ENCODE results near the gene SLC8A3.

The SLC8A3 gene

GRCh38 chr14:70137788-70138187 lies 51.0 kb downstream of the SLC8A3 start:
- Histone ChIP-seq H2AFZ (ENCODE audit: low read length) (no peak overlapping the region), H3K4me3 (ENCODE audit: low read length, poor library complexity, severe bottlenecking) (no peak overlapping the region), H3K36me3 (ENCODE audit: insufficient read depth, low read length) (no peaks in the 10 kb centered on the region), H3K9me2 (replicated peaks; ENCODE audit: low read depth, low read length) (no peaks in the 10 kb centered on the region), H4K20me1 (ENCODE audit: insufficient read depth, low read length, poor library complexity, severe bottlenecking) (no peaks in the 10 kb centered on the region), H3F3A (ENCODE audit: low read depth) (no peaks in the 10 kb centered on the region), H3K9ac (ENCODE audit: low read depth, low read length, poor library complexity, severe bottlenecking) (no peak overlapping the region), H3K27me3 (ENCODE audit: insufficient read depth, low read length, poor library complexity, severe bottlenecking) (no peaks in the 10 kb centered on the region), H3K4me1 (ENCODE audit: insufficient read depth, low read length, poor library complexity, severe bottlenecking) (peaks cover 31% of the 10 kb centered on the region), H3K9me3 (ENCODE audit: insufficient read depth, low read depth, low read length) (no peaks in the 10 kb centered on the region), H3K79me2 (ENCODE audit: insufficient read depth, low read length) (no peaks in the 10 kb centered on the region), H3K4me2 (ENCODE audit: low read depth, low read length, poor library complexity, severe bottlenecking) (no peak overlapping the region)
- no peak for TF ChIP-seq EZH2phosphoT487 (IDR thresholded peaks at IDR 0.05; ENCODE audit: borderline replicate concordance)
- TF ChIP-seq, protein P1, sequence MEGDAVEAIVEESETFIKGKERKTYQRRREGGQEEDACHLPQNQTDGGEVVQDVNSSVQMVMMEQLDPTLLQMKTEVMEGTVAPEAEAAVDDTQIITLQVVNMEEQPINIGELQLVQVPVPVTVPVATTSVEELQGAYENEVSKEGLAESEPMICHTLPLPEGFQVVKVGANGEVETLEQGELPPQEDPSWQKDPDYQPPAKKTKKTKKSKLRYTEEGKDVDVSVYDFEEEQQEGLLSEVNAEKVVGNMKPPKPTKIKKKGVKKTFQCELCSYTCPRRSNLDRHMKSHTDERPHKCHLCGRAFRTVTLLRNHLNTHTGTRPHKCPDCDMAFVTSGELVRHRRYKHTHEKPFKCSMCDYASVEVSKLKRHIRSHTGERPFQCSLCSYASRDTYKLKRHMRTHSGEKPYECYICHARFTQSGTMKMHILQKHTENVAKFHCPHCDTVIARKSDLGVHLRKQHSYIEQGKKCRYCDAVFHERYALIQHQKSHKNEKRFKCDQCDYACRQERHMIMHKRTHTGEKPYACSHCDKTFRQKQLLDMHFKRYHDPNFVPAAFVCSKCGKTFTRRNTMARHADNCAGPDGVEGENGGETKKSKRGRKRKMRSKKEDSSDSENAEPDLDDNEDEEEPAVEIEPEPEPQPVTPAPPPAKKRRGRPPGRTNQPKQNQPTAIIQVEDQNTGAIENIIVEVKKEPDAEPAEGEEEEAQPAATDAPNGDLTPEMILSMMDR (conservative IDR thresholded peaks at IDR 0.05; ENCODE audit: low read length) = no peak

- H2AFZ ChIP-seq (ENCODE audit: low read length) = no peak overlapping the region
- no peaks in the 10 kb centered on the region for H4K20me1 ChIP-seq (ENCODE audit: insufficient read depth, low read length, poor library complexity, severe bottlenecking)
- no peak overlapping the region for H3K4me3 ChIP-seq (ENCODE audit: low read length, poor library complexity, severe bottlenecking)
- H3K4me2 ChIP-seq (ENCODE audit: low read depth, low read length, poor library complexity, severe bottlenecking) = no peak overlapping the region
- no peaks in the 10 kb centered on the region for H3K79me2 ChIP-seq (ENCODE audit: insufficient read depth, low read length)
- H3K9me3 ChIP-seq (ENCODE audit: insufficient read depth, low read depth, low read length) = no peaks in the 10 kb centered on the region
- no peaks in the 10 kb centered on the region for H3K27me3 ChIP-seq (ENCODE audit: insufficient read depth, low read length, poor library complexity, severe bottlenecking)
- TF ChIP-seq, protein P1 (conservative IDR thresholded peaks at IDR 0.05; ENCODE audit: low read length) = no peak
- peaks cover 4% of the 10 kb centered on the region for H3K4me1 ChIP-seq (ENCODE audit: insufficient read depth, low read length, poor library complexity, severe bottlenecking)
- H3K36me3 ChIP-seq (ENCODE audit: insufficient read depth, low read length) = no peaks in the 10 kb centered on the region
- no peaks in the 10 kb centered on the region for H3K9me2 ChIP-seq (replicated peaks; ENCODE audit: low read depth, low read length)
- no peak overlapping the region for H3K9ac ChIP-seq (ENCODE audit: low read depth, low read length, poor library complexity, severe bottlenecking)
- no peaks in the 10 kb centered on the region for H3F3A ChIP-seq (ENCODE audit: low read depth)
Measured at GRCh38 chr14:70133461-70133860, 55.3 kb downstream of the SLC8A3 start.

DNA sequence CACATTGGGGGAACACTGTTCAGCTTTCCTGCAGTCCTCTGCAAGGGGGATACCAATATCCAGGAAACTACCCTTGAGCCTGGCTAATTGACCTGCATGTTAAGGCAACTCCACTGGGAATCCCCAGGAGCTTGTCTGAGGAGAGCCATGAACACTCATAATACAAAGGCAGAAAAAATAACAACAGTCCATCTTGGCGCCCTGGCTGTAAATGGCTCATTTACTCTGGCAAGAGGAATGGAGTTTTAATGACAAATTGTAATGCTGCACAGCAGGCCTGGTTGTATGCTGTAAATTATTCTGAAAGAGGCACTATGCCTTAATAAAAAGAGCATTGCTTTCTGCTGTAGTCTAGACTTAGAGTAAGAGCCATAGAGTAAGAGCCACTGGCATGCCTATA lies 58.3 kb downstream of the SLC8A3 start:
- Histone ChIP-seq H3K27me3 (ENCODE audit: insufficient read depth, low read length, poor library complexity, severe bottlenecking) (no peaks in the 10 kb centered on the region), H4K20me1 (ENCODE audit: insufficient read depth, low read length, poor library complexity, severe bottlenecking) (no peaks in the 10 kb centered on the region), H3K4me2 (ENCODE audit: low read depth, low read length, poor library complexity, severe bottlenecking) (no peak overlapping the region), H3K9me2 (replicated peaks; ENCODE audit: low read depth, low read length) (no peaks in the 10 kb centered on the region), H3K4me1 (ENCODE audit: insufficient read depth, low read length, poor library complexity, severe bottlenecking) (peaks cover 4% of the 10 kb centered on the region), H3K79me2 (ENCODE audit: insufficient read depth, low read length) (no peaks in the 10 kb centered on the region), H3K9ac (ENCODE audit: low read depth, low read length, poor library complexity, severe bottlenecking) (no peak overlapping the region), H2AFZ (ENCODE audit: low read length) (no peak overlapping the region), H3K9me3 (ENCODE audit: insufficient read depth, low read depth, low read length) (no peaks in the 10 kb centered on the region), H3K4me3 (ENCODE audit: low read length, poor library complexity, severe bottlenecking) (no peak overlapping the region), H3K36me3 (ENCODE audit: insufficient read depth, low read length) (no peaks in the 10 kb centered on the region), H3F3A (ENCODE audit: low read depth) (no peaks in the 10 kb centered on the region)
- TF ChIP-seq, protein P1 (conservative IDR thresholded peaks at IDR 0.05; ENCODE audit: low read length) = no peak
- no peak for TF ChIP-seq EZH2phosphoT487 (IDR thresholded peaks at IDR 0.05; ENCODE audit: borderline replicate concordance)

Measured in Loucy (cell line).